Ishikawa (cell line): ENCODE data around the gene NAPEPLD.

Experiments
- CEBPB ChIP-seq: IDR thresholded peaks from 2 replicates; pipeline ENCODE4 v1.6.1; 2012
- CREB1 ChIP-seq: IDR thresholded peaks from 2 replicates; pipeline ENCODE4 v1.6.1; 2012; ENCODE audit warnings: low read depth
- EGR1 ChIP-seq: IDR thresholded peaks from 2 replicates; pipeline ENCODE4 v1.6.1; 2012
- EP300 ChIP-seq: IDR thresholded peaks from 2 replicates; pipeline ENCODE4 v1.6.1; 2012; ENCODE audit warnings: borderline replicate concordance
- FOXM1 ChIP-seq: IDR thresholded peaks from 2 replicates; pipeline ENCODE4 v1.6.1; 2012; ENCODE audit warnings: low read depth, borderline replicate concordance
- MAX ChIP-seq: IDR thresholded peaks from 2 replicates; pipeline ENCODE4 v1.6.1; 2012
- NFIC ChIP-seq: IDR thresholded peaks from 2 replicates; pipeline ENCODE4 v1.6.1; 2012
- RAD21 ChIP-seq: IDR thresholded peaks from 2 replicates; pipeline ENCODE4 v1.6.1; 2012; ENCODE audit warnings: low read depth
- REST ChIP-seq: IDR thresholded peaks from 2 replicates; pipeline ENCODE4 v1.6.1; 2012; ENCODE audit warnings: low read depth, mild to moderate bottlenecking
- TAF1 ChIP-seq: IDR thresholded peaks from 2 replicates; pipeline ENCODE4 v1.6.1; 2012; ENCODE audit warnings: low read depth, mild to moderate bottlenecking
- TCF12 ChIP-seq: IDR thresholded peaks from 2 replicates; pipeline ENCODE4 v1.6.1; 2012; ENCODE audit warnings: low read depth
- TEAD4 ChIP-seq: IDR thresholded peaks from 2 replicates; pipeline ENCODE4 v1.6.1; 2012
- USF1 ChIP-seq: IDR thresholded peaks from 2 replicates; pipeline ENCODE4 v1.6.1; 2012
- YY1 ChIP-seq: IDR thresholded peaks from 2 replicates; pipeline ENCODE4 v1.6.1; 2012; ENCODE audit warnings: low read depth
- ZBTB7A ChIP-seq: IDR thresholded peaks from 2 replicates; pipeline ENCODE4 v1.6.1; 2012; ENCODE audit warnings: low read depth

NAPEPLD gene

GRCh38 chr7:103121641-103122040 is 27.3 kb downstream of the NAPEPLD start:
- TF ChIP-seq TAF1 (no peak), MAX (no peak), FOXM1 (no peak), EGR1 (no peak), RAD21 (no peak), USF1 (no peak), TCF12 (no peak)

- TF ChIP-seq EGR1 (no peak), CREB1 (no peak), TCF12 (no peak), EP300 (no peak), ZBTB7A (no peak), NFIC (no peak), USF1 (no peak), CEBPB (no peak), MAX (no peak), TEAD4 (no peak), FOXM1 (no peak)
Measured at GRCh38 chr7:103120362-103120761, 28.5 kb downstream of the NAPEPLD start.

- TF ChIP-seq NFIC: no peak
- TF ChIP-seq EGR1: no peak
- TF ChIP-seq CEBPB: no peak
- TF ChIP-seq EP300: no peak
- TF ChIP-seq ZBTB7A: no peak
- no peak for TF ChIP-seq FOXM1
- no peak for TF ChIP-seq YY1
- no peak for TF ChIP-seq TCF12
- TF ChIP-seq REST: no peak
- no peak for TF ChIP-seq TEAD4
- TF ChIP-seq CREB1: no peak
- no peak for TF ChIP-seq TAF1
- TF ChIP-seq MAX: no peak
- no peak for TF ChIP-seq USF1
- TF ChIP-seq RAD21: no peak
Measured at GRCh38 chr7:103119791-103120291, 29.1 kb downstream of the NAPEPLD start.

- TF ChIP-seq ZBTB7A: no peak
- no peak for TF ChIP-seq TAF1
- no peak for TF ChIP-seq EP300
- no peak for TF ChIP-seq CEBPB
- no peak for TF ChIP-seq NFIC
- TF ChIP-seq YY1: no peak
- TF ChIP-seq FOXM1: no peak
- no peak for TF ChIP-seq CREB1
- TF ChIP-seq USF1: no peak
- no peak for TF ChIP-seq TCF12
- TF ChIP-seq MAX: no peak
- no peak for TF ChIP-seq TEAD4
Measured at GRCh38 chr7:103117465-103117864, 31.4 kb downstream of the NAPEPLD start.

GRCh38 chr7:103116991-103117390 is 31.9 kb downstream of the NAPEPLD start:
- no peak for TF ChIP-seq CEBPB
- TF ChIP-seq RAD21: no peak
- no peak for TF ChIP-seq TCF12
- no peak for TF ChIP-seq ZBTB7A
- no peak for TF ChIP-seq EGR1
- TF ChIP-seq EP300: no peak

- no peak for TF ChIP-seq TEAD4
- no peak for TF ChIP-seq YY1
- TF ChIP-seq USF1: no peak
- no peak for TF ChIP-seq TAF1
- no peak for TF ChIP-seq CREB1
- TF ChIP-seq TCF12: no peak
- TF ChIP-seq NFIC: no peak
Measured at GRCh38 chr7:103116511-103116910, 32.4 kb downstream of the NAPEPLD start.

GRCh38 chr7:103115771-103116170 is 33.1 kb downstream of the NAPEPLD start:
- TF ChIP-seq USF1 (no peak), FOXM1 (no peak), MAX (no peak), YY1 (no peak), NFIC (no peak), CREB1 (no peak), CEBPB (no peak), EGR1 (no peak), TAF1 (no peak), TCF12 (no peak), EP300 (no peak), ZBTB7A (no peak), TEAD4 (no peak), RAD21 (no peak), REST (no peak)
